Mesenchymal stem cell (in vitro differentiated cells and primary cell): ENCODE results near the gene MYOCOS.
"Not testable (repeated sequence)": the region's sequence is repeated elsewhere in the genome, so short reads cannot be mapped to it uniquely, and the experiment has no call there.

Experiments
- DNase-seq: peaks from one replicate; pipeline ENCODE4 v3.0.0-alpha.2; 2013
- H2AFZ ChIP-seq: one replicate; pipeline ENCODE4 v1.6.1; 2013; ENCODE audit warnings: low read depth, mild to moderate bottlenecking, control low read depth, inconsistent platforms, low read length, moderate library complexity
- H2AK5ac ChIP-seq: 2 replicates; pipeline ENCODE4 v1.6.1; 2013; ENCODE audit warnings: low read length, moderate library complexity, mild to moderate bottlenecking, inconsistent platforms; ENCODE audit not compliant: severe bottlenecking
- H2BK120ac ChIP-seq: one replicate; pipeline ENCODE4 v1.6.1; 2013; ENCODE audit warnings: low read depth, mild to moderate bottlenecking, inconsistent platforms, low read length, moderate library complexity
- H2BK12ac ChIP-seq, 2 experiments: one replicate each; pipeline ENCODE4 v1.6.1; 2013; ENCODE audit warnings: inconsistent platforms in 2 of 2, low read length in 2 of 2, mild to moderate bottlenecking in 2 of 2, moderate library complexity in 2 of 2, control low read depth in 1 of 2
- H2BK15ac ChIP-seq: one replicate; pipeline ENCODE4 v1.6.1; 2013; ENCODE audit warnings: mild to moderate bottlenecking, low read depth, inconsistent platforms; ENCODE audit not compliant: poor library complexity, severe bottlenecking
- H2BK5ac ChIP-seq: 2 replicates; pipeline ENCODE4 v1.6.1; 2013; ENCODE audit warnings: low read depth, mild to moderate bottlenecking, low read length, control low read depth, inconsistent platforms; ENCODE audit not compliant: poor library complexity, severe bottlenecking
- H3K14ac ChIP-seq, 2 experiments: one replicate each; pipeline ENCODE4 v1.6.1; 2013; ENCODE audit warnings: inconsistent platforms in 2 of 2, low read length in 2 of 2, control low read depth in 1 of 2, mild to moderate bottlenecking in 1 of 2, moderate library complexity in 1 of 2
- H3K18ac ChIP-seq, 2 experiments: one replicate each; pipeline ENCODE4 v1.6.1; 2013; ENCODE audit warnings: inconsistent platforms in 2 of 2, low read length in 2 of 2, control low read depth in 1 of 2, low read depth in 1 of 2, mild to moderate bottlenecking in 1 of 2
- H3K23ac ChIP-seq, 2 experiments: one replicate each; pipeline ENCODE4 v1.6.1; 2013; ENCODE audit warnings: inconsistent platforms in 2 of 2, low read length in 2 of 2, mild to moderate bottlenecking in 2 of 2, moderate library complexity in 2 of 2, control low read depth in 1 of 2
- H3K27ac ChIP-seq: 2 replicates; pipeline ENCODE4 v1.5.1; 2013; ENCODE audit warnings: mild to moderate bottlenecking, moderate library complexity, low read length, control low read depth, inconsistent platforms; ENCODE audit not compliant: poor library complexity, severe bottlenecking
- H3K27me3 ChIP-seq, 2 experiments: 2 replicates each; pipeline versions ENCODE4 v1.6.1 to v1.7.0; 2013; ENCODE audit warnings: low read length in 2 of 2, mild to moderate bottlenecking in 2 of 2, moderate library complexity in 2 of 2, control low read depth in 1 of 2, inconsistent platforms in 1 of 2; ENCODE audit not compliant: control insufficient read depth in 1 of 2, insufficient read depth in 1 of 2
- H3K36me3 ChIP-seq, 2 experiments: 2 replicates each; pipeline versions ENCODE4 v1.6.1 to v1.7.0; 2013; ENCODE audit warnings: low read length in 2 of 2, control low read depth in 1 of 2, inconsistent platforms in 1 of 2, low read depth in 1 of 2, mild to moderate bottlenecking in 1 of 2; ENCODE audit not compliant: insufficient read depth in 2 of 2, control insufficient read depth in 1 of 2
- H3K4ac ChIP-seq, 2 experiments: one replicate each; pipeline ENCODE4 v1.6.1; 2013; ENCODE audit warnings: inconsistent platforms in 2 of 2, low read length in 2 of 2, mild to moderate bottlenecking in 2 of 2, moderate library complexity in 2 of 2, control low read depth in 1 of 2, low read depth in 1 of 2
- H3K4me1 ChIP-seq: 2 replicates; pipeline ENCODE4 v1.6.1; 2013; ENCODE audit warnings: low read depth, low read length, control low read depth; ENCODE audit not compliant: control insufficient read depth, insufficient read depth
- H3K4me2 ChIP-seq: 2 replicates; pipeline ENCODE4 v1.6.1; 2013; ENCODE audit warnings: low read length, mild to moderate bottlenecking, inconsistent platforms; ENCODE audit not compliant: poor library complexity, severe bottlenecking
- H3K4me3 ChIP-seq, 2 experiments: 2 replicates each; pipeline versions ENCODE4 v1.5.1 to v1.7.0; 2013; ENCODE audit warnings: low read length in 2 of 2, mild to moderate bottlenecking in 2 of 2, control low read depth in 1 of 2, low read depth in 1 of 2; ENCODE audit not compliant: insufficient read depth in 1 of 2
- H3K79me1 ChIP-seq: replicated peaks from 2 replicates; pipeline ENCODE4 v1.6.1; 2013; ENCODE audit warnings: mild to moderate bottlenecking, control low read depth, low read length, inconsistent platforms; ENCODE audit not compliant: poor library complexity, severe bottlenecking
- H3K9ac ChIP-seq: 2 replicates; pipeline ENCODE4 v1.7.0; 2013; ENCODE audit warnings: mild to moderate bottlenecking, low read length, moderate library complexity
- H3K9me3 ChIP-seq: 2 replicates; pipeline ENCODE4 v1.7.0; 2013; ENCODE audit warnings: mild to moderate bottlenecking, low read length; ENCODE audit not compliant: control insufficient read depth
- H4K8ac ChIP-seq: one replicate; pipeline ENCODE4 v1.6.1; 2013; ENCODE audit warnings: inconsistent platforms, mild to moderate bottlenecking, low read length, moderate library complexity
- H4K91ac ChIP-seq: one replicate; pipeline ENCODE4 v1.6.1; 2013; ENCODE audit warnings: mild to moderate bottlenecking, low read length, inconsistent platforms
- WGBS: methylation state at CpG from one replicate; pipeline ENCODE4 v1.1.7; 2013; ENCODE audit warnings: mixed read lengths; 5-methylcytosine and 5-hydroxymethylcytosine counted together

MYOCOS gene

DNA sequence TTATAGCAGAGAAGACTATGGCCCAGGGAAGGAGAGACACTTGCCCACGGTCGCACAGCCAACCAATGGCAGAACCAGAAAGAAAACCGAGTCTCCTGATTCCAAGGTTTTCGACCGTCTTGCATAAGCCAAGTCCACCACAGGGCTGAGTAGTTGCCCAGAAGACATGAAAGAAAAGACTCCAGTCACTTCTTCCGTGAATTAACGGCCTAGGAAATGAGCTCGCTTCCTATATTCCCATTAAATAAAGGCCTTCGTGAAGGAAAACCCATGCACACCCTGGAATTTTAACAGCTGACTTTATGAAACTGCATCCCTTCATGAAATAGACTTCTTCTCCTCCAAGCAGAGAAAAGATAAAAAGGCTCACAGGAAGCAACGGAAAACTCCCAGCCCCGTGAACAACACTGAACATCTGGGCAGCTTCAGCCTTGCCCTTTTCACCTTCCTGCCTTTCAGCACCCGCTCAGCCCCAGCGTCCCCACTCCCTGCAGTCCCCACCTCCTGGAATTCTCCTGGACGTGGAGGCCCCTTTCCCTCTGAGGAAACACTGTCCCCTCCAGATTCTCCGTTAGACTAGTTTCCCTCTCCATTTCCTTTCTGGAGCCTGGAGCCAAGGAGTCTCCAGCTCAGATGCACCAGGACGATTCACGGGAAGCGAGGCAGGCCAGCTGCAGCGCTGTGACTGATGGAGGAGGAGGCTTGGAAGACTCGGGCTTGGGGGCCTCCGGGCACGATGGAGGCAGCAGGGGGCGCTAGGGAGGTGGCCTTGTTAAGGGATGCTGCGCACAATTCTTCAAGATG lies 33.1 kb downstream of the MYOCOS start:
- WGBS: 38% methylated on average over 24 of the region's 24 CpGs
- H3K27ac ChIP-seq: no peak overlapping the region

DNA sequence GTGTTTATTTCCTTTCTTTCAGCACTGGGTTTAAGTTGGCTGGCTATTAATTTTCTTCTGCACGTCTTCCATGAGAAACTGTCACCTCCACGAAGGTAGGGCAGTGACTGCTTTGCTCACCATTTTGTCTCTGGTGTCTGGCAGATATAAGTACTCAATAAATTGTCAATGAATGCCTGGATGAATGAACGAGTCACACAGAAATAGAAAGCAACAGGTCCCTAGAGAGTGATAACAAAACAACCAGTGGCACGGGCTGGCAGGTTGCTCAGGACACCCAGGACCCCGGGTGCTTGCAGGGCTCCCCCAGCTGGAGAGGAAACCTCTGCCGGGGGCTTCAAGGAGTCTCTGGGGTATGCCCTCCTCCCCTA lies 33.7 kb downstream of the MYOCOS start:
- no peak overlapping the region for H2BK12ac ChIP-seq
- WGBS: 60% methylated on average over 5 of the region's 6 CpGs
- no peak overlapping the region for H3K14ac ChIP-seq
- H3K36me3 ChIP-seq: no peaks in the 10 kb centered on the region
- H4K91ac ChIP-seq: no peak overlapping the region
- no peak for DNase-seq
- peak overlapping the region in 1 of 2 experiments; percentile 61 for H3K4me3 ChIP-seq
- H3K79me1 ChIP-seq: no peaks in the 10 kb centered on the region
- H3K23ac ChIP-seq: no peak overlapping the region
- H2BK120ac ChIP-seq: no peak overlapping the region
- H3K9ac ChIP-seq: peak overlapping the region; percentile 68
- H3K18ac ChIP-seq: no peak overlapping the region
- H3K4me1 ChIP-seq: peaks cover 8% of the 10 kb centered on the region
- no peak overlapping the region for H2BK15ac ChIP-seq
- no peak overlapping the region for H3K4me2 ChIP-seq
- peaks cover 0 to 4% of the 10 kb centered on the region in 2 experiments for H3K27me3 ChIP-seq
- peak overlapping the region; percentile 0 for H4K8ac ChIP-seq
- H2AK5ac ChIP-seq: no peak overlapping the region
- no peak overlapping the region for H2AFZ ChIP-seq
- no peak overlapping the region for H2BK5ac ChIP-seq
- H3K4ac ChIP-seq: no peak overlapping the region
- no peaks in the 10 kb centered on the region for H3K9me3 ChIP-seq
- no peak overlapping the region for H3K27ac ChIP-seq

More for the DNA sequence above, 33.1 kb downstream of the MYOCOS start:
- H4K91ac ChIP-seq: peak overlapping the region; percentile 21
- peak; percentile 43 for DNase-seq
- H3K4me1 ChIP-seq: peaks cover 8% of the 10 kb centered on the region
- H2AFZ ChIP-seq: peak overlapping the region; percentile 29
- H3K18ac ChIP-seq: peak overlapping the region in 1 of 2 experiments; percentile 37
- no peaks in the 10 kb centered on the region for H3K9me3 ChIP-seq
- no peak overlapping the region for H2BK15ac ChIP-seq
- H3K79me1 ChIP-seq: no peaks in the 10 kb centered on the region
- H2BK120ac ChIP-seq: no peak overlapping the region
- no peaks in the 10 kb centered on the region for H3K36me3 ChIP-seq
- no peak overlapping the region for H2BK5ac ChIP-seq
- no peak overlapping the region for H2AK5ac ChIP-seq
- H2BK12ac ChIP-seq: no peak overlapping the region
- H4K8ac ChIP-seq: peak overlapping the region; percentile 0
- H3K9ac ChIP-seq: peak overlapping the region; percentile 68
- no peak overlapping the region for H3K4ac ChIP-seq
- H3K23ac ChIP-seq: no peak overlapping the region
- H3K4me2 ChIP-seq: no peak overlapping the region
- H3K27me3 ChIP-seq: peaks cover 0 to 4% of the 10 kb centered on the region in 2 experiments
- H3K14ac ChIP-seq: no peak overlapping the region
- peak overlapping the region in 1 of 2 experiments; percentile 61 for H3K4me3 ChIP-seq

DNA sequence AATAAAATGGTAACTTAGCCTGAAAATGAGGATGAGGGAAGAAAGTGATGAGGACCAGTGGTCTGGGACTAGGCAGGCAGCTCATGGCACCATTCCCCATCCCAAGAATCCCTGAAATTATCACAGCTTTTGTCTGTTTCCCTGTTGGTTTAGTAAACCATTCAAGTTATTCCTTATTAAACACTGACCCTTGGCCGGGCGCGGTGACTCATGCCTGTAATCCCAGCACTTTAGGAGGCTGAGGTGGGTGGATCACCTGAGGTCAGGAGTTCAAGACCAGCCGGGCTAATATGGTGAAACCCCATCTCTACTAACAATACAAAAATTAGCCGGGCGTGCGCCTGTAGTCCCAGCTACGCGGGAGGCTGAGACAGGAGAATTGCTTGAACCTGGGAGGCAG lies 34.2 kb downstream of the MYOCOS start:
- H3K23ac ChIP-seq, H2AK5ac ChIP-seq, H3K4me2 ChIP-seq, H3K18ac ChIP-seq, H4K91ac ChIP-seq, H3K79me1 ChIP-seq, H2BK120ac ChIP-seq, H3K27ac ChIP-seq, DNase-seq, H2BK15ac ChIP-seq, H3K27me3 ChIP-seq, H4K8ac ChIP-seq, H3K9me3 ChIP-seq, H3K14ac ChIP-seq, H2BK5ac ChIP-seq, H3K36me3 ChIP-seq, H2BK12ac ChIP-seq, H3K4ac ChIP-seq, H3K4me1 ChIP-seq, H2AFZ ChIP-seq: not testable (repeated sequence)
- peak overlapping the region; percentile 68 for H3K9ac ChIP-seq
- 98% methylated on average over 5 of the region's 9 CpGs for WGBS
- peak overlapping the region in 1 of 2 experiments; percentile 61 for H3K4me3 ChIP-seq

DNA sequence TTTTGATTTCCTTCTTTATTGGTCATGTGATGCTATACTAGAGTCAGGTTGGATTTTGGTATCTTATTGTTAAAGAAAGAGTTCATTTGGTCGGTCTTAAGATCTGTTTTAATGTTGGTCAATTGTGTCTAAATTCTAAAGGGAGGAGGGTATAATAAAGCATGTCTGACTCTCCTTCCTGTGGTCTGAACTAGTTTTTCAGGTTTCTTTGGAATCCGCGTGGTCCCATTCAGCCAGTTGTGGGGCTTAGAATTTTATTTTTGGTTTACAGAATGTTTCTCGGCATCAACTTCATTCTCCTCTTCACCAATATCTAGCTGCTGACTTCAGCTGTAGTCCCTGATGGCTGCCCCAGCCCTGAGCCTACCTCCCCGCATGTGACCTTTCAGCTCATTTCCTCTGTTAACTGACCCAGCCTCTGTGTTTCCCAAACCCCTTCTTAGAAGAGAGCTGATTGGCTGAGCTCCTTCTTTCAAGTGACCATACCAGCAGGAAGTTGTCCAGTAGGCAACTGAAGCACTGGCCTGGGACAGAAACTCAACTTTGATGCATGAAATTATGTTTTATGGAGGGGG lies 39.1 kb downstream of the MYOCOS start:
- Histone ChIP-seq H3K27me3 (peaks cover 0 to 5% of the 10 kb centered on the region in 2 experiments), H3K18ac (no peak overlapping the region), H2BK120ac (no peak overlapping the region), H3K4me2 (no peak overlapping the region), H2AFZ (no peak overlapping the region), H3K4me3 (no peak overlapping the region), H3K9me3 (no peaks in the 10 kb centered on the region), H3K14ac (no peak overlapping the region), H3K23ac (no peak overlapping the region), H4K8ac (no peak overlapping the region), H3K79me1 (no peaks in the 10 kb centered on the region), H3K4ac (no peak overlapping the region), H2BK12ac (no peak overlapping the region), H2AK5ac (no peak overlapping the region), H3K4me1 (no peaks in the 10 kb centered on the region), H2BK15ac (no peak overlapping the region), H2BK5ac (no peak overlapping the region), H3K27ac (no peak overlapping the region), H3K36me3 (no peaks in the 10 kb centered on the region), H3K9ac (no peak overlapping the region), H4K91ac (no peak overlapping the region)
- DNase-seq: no peak
- WGBS: 88% methylated on average over 3 of the region's 5 CpGs
